GM12801 (cell line): ENCODE results near the gene COL1A1.

Experiments used
- CTCF ChIP-seq: IDR thresholded peaks from one replicate; pipeline ENCODE4 v1.5.1; 2011; ENCODE audit warnings: control low read depth; ENCODE audit not compliant: insufficient read length; ENCODE audit errors: extremely low read depth

COL1A1 gene

GRCh38 chr17:50219939-50220465 is 18.6 kb upstream of the COL1A1 start:
- TF ChIP-seq CTCF = no peak

DNA sequence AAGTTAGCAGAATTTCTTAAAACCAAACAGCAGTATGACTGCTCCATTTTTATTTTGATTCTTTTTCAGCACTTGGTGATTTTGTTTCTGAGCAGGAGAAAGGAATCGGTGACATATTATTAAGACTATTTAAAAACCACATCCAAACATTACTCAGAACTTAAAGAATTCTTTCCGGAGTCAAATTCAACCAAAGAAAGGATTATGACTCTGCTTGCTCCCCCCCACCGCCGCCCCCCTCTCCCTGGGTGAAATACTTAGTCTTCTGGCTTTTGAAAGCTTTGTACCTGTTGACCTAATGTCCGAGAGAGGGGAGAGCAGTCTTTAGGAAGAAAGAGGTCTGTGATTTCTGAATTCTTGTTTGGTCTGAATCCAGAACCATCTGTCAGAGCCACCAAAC is 17.9 kb upstream of the COL1A1 start:
- TF ChIP-seq CTCF = no peak

GRCh38 chr17:50218771-50219315 is 17.4 kb upstream of the COL1A1 start:
- no peak for TF ChIP-seq CTCF

- TF ChIP-seq CTCF = no peak
Observed at GRCh38 chr17:50218071-50218759, 16.8 kb upstream of the COL1A1 start.

DNA sequence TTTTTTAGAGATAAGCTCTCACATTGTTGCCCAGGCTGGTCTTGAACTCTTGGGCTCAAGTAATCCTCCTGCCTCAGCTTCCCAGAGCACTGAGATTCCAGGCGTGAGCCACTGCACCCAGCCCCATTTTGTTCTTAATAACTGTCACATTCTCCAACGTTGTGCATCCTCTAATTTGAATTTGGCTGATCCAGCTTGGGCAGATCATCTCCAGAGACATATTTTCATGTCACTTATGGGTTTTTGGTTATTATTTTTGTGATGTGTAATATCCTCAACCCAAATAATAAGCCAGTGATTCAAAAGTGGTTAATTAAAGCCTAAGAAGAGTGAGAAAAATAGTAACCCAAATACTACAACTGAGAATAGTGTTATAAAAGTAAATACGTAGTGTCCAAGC is 16.2 kb upstream of the COL1A1 start:
- no peak for TF ChIP-seq CTCF

DNA sequence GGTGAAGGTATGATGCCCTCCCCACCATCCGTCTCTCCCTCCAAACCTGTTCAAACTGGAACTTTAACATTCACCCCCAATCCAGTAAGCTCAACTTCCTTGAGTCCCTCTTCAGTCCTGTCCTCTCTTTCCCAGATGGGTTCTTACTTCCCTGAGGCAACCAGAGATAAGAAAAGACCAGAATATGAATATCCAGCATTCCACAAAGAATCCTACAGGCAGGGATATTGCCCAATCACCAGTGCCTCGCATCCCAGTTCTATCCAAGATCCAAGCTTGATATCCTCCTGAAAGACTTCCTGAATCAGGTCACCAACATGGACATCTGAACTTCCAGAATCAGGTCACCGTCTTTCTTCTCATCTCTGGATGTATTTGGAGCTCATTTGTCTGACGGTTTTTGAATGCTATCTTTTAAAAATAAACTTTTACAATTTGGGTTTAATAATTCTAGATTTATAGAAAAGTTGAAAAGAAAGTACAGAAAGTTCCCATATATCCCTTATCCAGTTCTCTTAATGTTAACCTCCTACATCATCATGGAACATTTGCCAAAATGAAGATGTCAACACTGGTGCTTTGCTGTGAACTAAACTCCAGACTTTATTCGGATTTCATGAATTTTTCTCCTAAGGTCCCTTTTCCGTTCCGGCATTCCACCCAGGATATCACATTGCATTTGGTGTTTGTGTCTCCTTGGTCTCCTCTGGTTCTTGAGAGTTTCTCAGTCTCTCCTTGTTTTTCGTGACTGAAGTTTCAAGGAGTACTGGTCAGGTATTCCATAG is 13.7 kb upstream of the COL1A1 start:
- no peak for TF ChIP-seq CTCF
